Skeletal muscle cell (primary cell): ENCODE results near the gene CHST5.

ENCODE experiments used
- DNase-seq: peaks from one replicate; pipeline ENCODE4 v3.0.0-alpha.2; 2010; ENCODE audit warnings: low read depth
- H3K4me3 ChIP-seq: 2 replicates; pipeline ENCODE4 v1.5.1; 2011; ENCODE audit warnings: low read depth, mild to moderate bottlenecking, control low read depth, low read length, moderate library complexity

The CHST5 gene

DNA sequence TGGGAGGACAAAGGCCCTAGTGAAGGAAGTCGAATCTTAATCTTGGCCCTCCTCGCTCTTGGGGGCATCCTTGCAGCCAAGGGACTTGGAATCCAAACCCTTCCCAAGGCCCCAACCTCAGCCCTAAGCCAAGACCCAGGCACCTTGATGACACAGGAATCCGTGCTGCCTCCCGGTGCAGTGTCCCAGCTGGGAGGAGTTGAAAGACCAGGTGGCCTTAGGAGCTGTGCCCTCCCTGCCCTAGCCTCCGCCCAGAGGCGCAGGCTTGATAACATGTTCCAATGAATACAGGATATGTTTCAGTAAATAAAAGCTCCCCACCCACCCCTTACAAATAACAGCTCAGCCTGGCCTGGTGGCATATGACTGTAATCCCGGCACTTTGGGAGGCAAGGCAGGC is at the start of gene CHST5:
Gene CHST5 (minus strand): TSS at position 208 of the 400 bp plus-strand sequence. CDS start 5,724 bp downstream, outside the sequence.
- no peak within 1 kb of the TSS for H3K4me3 ChIP-seq
- no peak for DNase-seq

DNA sequence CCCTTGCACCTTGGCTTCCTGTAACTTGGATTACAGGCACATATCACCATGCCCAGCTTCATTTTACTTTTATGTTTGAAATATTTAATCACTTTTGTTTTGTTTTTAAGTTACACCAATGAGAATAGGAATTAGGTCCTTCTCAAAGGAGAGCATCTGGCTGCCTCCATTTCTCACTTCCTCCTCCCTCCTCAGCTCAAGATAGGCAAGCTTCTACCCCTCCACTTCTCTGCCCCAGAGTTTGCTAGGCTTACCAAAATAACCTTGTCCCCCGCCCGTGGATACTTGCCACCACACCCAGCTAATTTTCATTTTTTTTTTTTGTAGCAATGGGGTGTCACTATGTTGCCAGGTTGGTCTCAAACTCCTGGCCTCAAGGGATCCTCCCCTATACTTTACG is 48.2 kb upstream of the CHST5 start:
- no peak for DNase-seq
- no peak overlapping the region for H3K4me3 ChIP-seq

- no peak for DNase-seq
- no peak overlapping the region for H3K4me3 ChIP-seq
These were observed 43.5 kb upstream of the CHST5 start for GRCh38 chr16:75579281-75579834.

- no peak overlapping the region for H3K4me3 ChIP-seq
- DNase-seq, result no peak
These were observed 42.8 kb upstream of the CHST5 start for GRCh38 chr16:75578725-75579124.

GRCh38 chr16:75578212-75578611 is 42.3 kb upstream of the CHST5 start:
- no peak overlapping the region for H3K4me3 ChIP-seq
- DNase-seq, result no peak

DNA sequence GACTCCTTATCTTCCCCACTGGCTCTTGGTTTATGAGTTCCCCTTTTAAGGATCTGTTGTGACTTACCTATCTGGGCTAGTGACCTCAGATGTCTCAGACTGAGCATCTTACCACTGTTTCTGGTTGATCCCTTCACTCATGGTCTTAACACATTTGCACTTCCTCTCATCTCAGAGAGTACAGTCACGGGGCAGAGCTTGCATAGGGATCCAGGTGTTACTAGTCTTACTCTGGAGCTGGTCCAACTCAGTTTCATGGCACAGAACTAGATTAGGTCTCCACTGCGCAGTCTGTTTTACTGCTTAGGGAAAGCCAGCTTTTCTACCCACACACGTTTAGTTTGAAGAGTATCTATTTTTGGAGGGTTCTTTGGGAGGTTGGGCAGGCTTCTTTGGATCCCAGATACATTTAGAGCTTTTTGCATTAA is 40.5 kb upstream of the CHST5 start:
- H3K4me3 ChIP-seq, result no peak overlapping the region
- DNase-seq, result no peak

- DNase-seq, result no peak
These were observed 40.0 kb upstream of the CHST5 start for GRCh38 chr16:75575958-75576357.

DNA sequence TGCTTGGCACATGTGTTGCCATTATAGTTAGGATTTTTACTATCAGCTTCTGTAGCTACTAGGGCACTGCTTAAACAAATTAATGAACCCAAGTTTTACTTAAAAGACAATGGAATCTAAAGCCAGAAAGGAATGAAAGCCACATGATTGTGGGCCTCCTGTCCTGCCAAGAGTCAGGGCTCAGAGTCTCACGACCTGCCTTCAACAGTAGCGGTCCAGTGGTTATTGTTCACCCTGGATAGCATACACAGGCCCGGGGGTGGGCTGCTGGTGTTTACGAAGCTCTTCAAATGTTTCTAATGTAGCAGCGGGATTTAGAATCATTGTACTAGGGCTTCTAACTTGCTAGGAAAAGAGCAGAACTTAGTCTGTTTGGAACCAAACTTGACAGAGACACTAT is 38.0 kb upstream of the CHST5 start:
- no peak overlapping the region for H3K4me3 ChIP-seq
- DNase-seq, result no peak

More at GRCh38 chr16:75575958-75576357, 40.0 kb upstream of the CHST5 start:
- H3K4me3 ChIP-seq, result no peak overlapping the region

GRCh38 chr16:75572864-75573542 is 37.1 kb upstream of the CHST5 start:
- no peak overlapping the region for H3K4me3 ChIP-seq
- no peak for DNase-seq

- no peak overlapping the region for H3K4me3 ChIP-seq
- DNase-seq, result no peak
These were observed 34.6 kb upstream of the CHST5 start for GRCh38 chr16:75570396-75571065.

GRCh38 chr16:75567911-75568310 is 32.0 kb upstream of the CHST5 start:
- no peak overlapping the region for H3K4me3 ChIP-seq
- DNase-seq, result no peak

- H3K4me3 ChIP-seq, result peak overlapping the region; percentile 99
- DNase-seq, result no peak
These were observed 30.9 kb upstream of the CHST5 start for GRCh38 chr16:75566758-75567255.

DNA sequence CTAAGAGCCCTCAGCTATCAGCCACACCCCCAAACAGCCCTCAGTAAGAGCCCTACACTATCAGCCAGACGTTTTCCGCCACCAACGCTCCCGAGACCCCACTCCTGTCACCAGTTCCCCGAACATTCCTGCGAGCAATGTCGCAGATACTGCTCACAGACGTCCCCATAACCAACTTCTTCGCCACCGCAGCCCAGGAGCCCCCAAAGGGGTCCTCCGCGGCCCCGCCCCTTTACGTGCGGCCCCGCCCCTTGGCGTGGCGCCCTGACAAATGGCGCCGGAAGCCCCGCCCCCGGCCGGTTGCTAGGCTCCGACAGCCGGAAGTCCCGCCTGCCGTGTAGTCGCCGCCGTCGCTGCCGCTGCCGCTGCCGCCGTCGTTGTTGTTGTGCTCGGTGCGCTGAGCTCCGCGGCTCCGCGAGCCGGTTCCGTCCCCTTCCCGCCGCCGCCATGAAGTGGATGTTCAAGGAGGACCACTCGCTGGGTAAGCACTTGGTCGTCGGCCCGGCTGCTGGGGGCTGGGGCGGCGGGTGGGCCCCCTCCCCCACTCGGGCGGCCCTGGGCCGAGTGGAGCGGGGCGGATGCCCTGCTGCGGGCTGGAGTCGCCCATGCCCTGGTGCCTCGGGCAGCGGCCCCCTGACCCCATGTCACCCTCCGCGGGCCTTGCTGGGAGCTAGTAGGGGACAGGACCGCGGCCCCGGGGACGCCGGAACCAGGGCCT is 30.3 kb upstream of the CHST5 start, which contains the start of gene GABARAPL2:
Gene GABARAPL2 (plus strand): TSS at position 340 of the 718 bp plus-strand sequence. CDS start 108 bp downstream, at position 448.
- DNase-seq, result no peak

GRCh38 chr16:75565640-75566039 is 29.7 kb upstream of the CHST5 start:
- H3K4me3 ChIP-seq, result peak overlapping the region; percentile 99
- DNase-seq, result no peak

More for the DNA sequence above, 30.3 kb upstream of the CHST5 start, which contains the start of gene GABARAPL2:
- peak within 1 kb of the TSS; percentile 99 for H3K4me3 ChIP-seq

GRCh38 chr16:75559564-75560372 is 23.9 kb upstream of the CHST5 start:
- peak; percentile 66 for DNase-seq
- H3K4me3 ChIP-seq, result no peak overlapping the region

- no peak overlapping the region for H3K4me3 ChIP-seq
- DNase-seq, result no peak
These were observed 23.0 kb upstream of the CHST5 start for GRCh38 chr16:75558846-75559401.

DNA sequence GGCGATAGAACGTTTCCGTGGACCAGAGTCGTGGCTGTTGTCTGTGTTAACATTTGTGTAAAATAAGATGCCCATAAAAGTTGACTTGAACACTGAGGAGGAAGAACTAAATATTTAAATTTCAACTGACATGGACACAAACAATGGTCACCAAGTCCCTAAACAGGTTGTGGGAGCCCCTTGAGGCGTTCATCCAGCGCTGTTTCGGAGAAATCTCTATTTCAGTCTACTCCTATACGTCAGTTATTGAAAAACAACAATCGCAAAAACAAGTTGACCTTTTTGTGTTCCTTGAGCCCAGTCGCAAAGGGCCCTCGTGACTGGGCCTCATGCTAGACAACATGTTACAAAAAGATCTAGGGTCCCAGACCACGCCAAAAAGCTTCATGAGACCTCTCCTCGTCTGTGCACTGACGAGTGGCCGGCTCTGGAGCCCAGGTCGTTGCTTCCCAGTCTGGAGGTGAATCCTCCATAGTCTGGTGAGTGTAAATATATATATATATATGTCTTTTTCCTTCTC is 20.6 kb upstream of the CHST5 start:
- peak overlapping the region; percentile 91 for H3K4me3 ChIP-seq
- no peak for DNase-seq

GRCh38 chr16:75555707-75556430 is 20.0 kb upstream of the CHST5 start, which contains the start of gene TMEM231:
Gene TMEM231 (minus strand): TSS chr16:75556252. CDS start chr16:75556209, 43 bp downstream.
- DNase-seq, result peak; percentile 75

More at GRCh38 chr16:75555707-75556430, 20.0 kb upstream of the CHST5 start, which contains the start of gene TMEM231:
- H3K4me3 ChIP-seq, result peak within 1 kb of the TSS; percentile 91
